Esophagus muscularis mucosa (tissue), 4 donors: ENCODE data around the gene WNT7B.

Source experiments
- EP300 ChIP-seq: sonication (generic); formaldehyde crosslinking; IDR thresholded peaks from one replicate; pipeline ENCODE4 v1.6.1; 2017; ENCODE audit warnings: antibody characterized with exemption
- POLR2A ChIP-seq: fragments of 450-650 bp; IDR thresholded peaks from one replicate; pipeline ENCODE4 v1.6.1; 2017; ENCODE audit warnings: antibody characterized with exemption, moderate library complexity, mild to moderate bottlenecking, low read depth
- POLR2AphosphoS5 ChIP-seq, 2 donors: sonication (generic); formaldehyde crosslinking; IDR thresholded peaks; one replicate each; pipeline ENCODE4 v1.6.1; 2017; ENCODE audit warnings: antibody characterized with exemption in 2 of 2
- TF ChIP-seq, protein P1 (sequence below), 3 experiments: fragments of 200-600 bp in 2 of 3; fragments of 450-650 bp in 1 of 3; sonication (generic) in 2 of 3; IDR thresholded peaks; one replicate each; pipeline ENCODE4 v1.5.1; 2017 to 2019; ENCODE audit warnings: antibody characterized with exemption in 3 of 3, mild to moderate bottlenecking in 2 of 3, moderate library complexity in 1 of 3

DNA sequence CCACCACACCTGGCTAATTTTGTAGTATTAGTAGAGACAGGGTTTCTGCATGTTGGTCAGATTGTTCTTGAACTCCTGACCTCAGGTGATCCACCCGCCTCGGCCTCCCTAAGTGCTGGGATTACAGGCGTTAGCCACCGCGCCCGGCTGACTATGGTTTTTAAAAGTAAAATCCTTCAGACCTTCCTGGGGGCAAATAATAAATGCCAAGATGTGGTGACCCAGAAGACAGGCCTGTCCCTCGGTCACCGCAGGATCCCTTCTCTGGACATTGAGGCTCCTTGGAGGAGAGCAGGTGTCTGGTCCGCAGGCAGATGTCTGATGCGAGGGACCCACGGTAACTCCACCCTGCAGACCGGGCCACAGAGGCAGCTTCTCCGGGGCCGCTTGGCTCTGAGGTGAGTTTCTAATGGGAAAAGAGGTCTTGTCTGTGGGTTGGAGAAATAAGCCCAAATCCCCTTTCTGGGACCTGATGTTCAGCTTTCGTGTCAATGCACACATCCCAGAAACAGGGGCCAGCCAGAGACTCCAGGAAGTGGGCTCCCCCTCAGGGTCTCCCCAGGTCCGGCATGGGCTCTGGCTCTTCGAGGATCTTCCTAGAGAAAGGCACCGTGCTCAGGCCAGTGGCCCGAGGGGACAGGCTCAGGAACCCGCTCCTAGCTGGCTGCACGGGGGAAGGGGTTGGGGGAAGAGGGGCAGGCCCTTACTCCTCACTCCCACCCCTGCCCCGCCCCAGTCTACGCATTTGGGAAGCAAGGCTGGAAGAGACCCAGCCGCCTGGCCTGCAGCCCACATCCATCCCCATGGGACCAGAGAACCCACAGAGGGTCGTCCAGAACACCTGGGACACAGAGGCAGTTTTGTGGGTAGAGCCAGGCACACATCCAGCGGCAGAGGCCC lies 100.6 kb downstream of the WNT7B start:
- TF ChIP-seq, protein P1, sequence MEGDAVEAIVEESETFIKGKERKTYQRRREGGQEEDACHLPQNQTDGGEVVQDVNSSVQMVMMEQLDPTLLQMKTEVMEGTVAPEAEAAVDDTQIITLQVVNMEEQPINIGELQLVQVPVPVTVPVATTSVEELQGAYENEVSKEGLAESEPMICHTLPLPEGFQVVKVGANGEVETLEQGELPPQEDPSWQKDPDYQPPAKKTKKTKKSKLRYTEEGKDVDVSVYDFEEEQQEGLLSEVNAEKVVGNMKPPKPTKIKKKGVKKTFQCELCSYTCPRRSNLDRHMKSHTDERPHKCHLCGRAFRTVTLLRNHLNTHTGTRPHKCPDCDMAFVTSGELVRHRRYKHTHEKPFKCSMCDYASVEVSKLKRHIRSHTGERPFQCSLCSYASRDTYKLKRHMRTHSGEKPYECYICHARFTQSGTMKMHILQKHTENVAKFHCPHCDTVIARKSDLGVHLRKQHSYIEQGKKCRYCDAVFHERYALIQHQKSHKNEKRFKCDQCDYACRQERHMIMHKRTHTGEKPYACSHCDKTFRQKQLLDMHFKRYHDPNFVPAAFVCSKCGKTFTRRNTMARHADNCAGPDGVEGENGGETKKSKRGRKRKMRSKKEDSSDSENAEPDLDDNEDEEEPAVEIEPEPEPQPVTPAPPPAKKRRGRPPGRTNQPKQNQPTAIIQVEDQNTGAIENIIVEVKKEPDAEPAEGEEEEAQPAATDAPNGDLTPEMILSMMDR (IDR thresholded peaks at IDR 0.05): no peak
- TF ChIP-seq POLR2A (no peak), POLR2AphosphoS5 (IDR thresholded peaks at IDR 0.05) (no peak), EP300 (no peak)
